Activated naive CD4-positive, alpha-beta T cell treated with anti-CD3 and anti-CD28 coated beads, Interleukin-2, amount 10 ng/mL, durations not matched to agents 7 days and 5 days (primary cell): ENCODE results near the gene MDFIC.

Experiments used
- CTCF ChIA-PET: fragments of 350-600 bp; sonication (Branson Sonifier 250); formaldehyde crosslinking; loops from one replicate; lab custom pipeline; 2021; ENCODE audit warnings: antibody characterized with exemption; lab: Charles Lee
- DNase-seq: peaks from one replicate; pipeline ENCODE4 v3.0.0-alpha.2; 2020
- H3K27ac Mint-ChIP-seq: one replicate; pipeline ENCODE4 v1.8.0; 2021; ENCODE audit warnings: mild to moderate bottlenecking, moderate library complexity, mixed read lengths
- H3K27me3 Mint-ChIP-seq: one replicate; pipeline ENCODE4 v1.8.0; 2021; ENCODE audit warnings: mild to moderate bottlenecking, mixed read lengths
- H3K36me3 Mint-ChIP-seq: one replicate; pipeline ENCODE4 v1.8.0; 2021; ENCODE audit warnings: mixed read lengths
- H3K4me1 Mint-ChIP-seq: one replicate; pipeline ENCODE4 v1.8.0; 2021; ENCODE audit warnings: mixed read lengths
- H3K4me3 Mint-ChIP-seq: one replicate; pipeline ENCODE4 v1.8.0; 2021; ENCODE audit warnings: mild to moderate bottlenecking, moderate library complexity, mixed read lengths
- H3K9me3 Mint-ChIP-seq: one replicate; pipeline ENCODE4 v1.8.0; 2021; ENCODE audit warnings: mixed read lengths

The MDFIC gene

DNA sequence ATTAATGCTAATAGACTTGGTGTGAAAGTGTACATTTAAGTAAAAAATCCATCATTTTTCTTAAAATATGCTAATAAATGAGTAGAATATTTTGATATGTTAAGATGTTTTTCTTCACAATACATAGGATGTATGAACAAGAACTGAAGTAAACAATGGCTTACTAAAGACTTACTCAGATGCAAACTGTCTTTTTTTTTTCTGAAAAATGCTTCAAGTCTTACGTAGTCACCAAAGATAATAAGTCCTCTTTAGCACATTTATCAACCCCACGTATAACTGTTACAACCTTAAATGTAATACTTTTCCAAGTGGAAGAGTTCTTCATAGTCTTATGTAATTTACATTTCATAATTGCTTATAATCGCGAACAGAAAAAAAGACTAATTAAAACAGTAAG is 54.8 kb downstream of the MDFIC start:
- Mint-ChIP-seq H3K27me3 (no peaks in the 10 kb centered on the region), H3K27ac (no peak overlapping the region), H3K9me3 (no peaks in the 10 kb centered on the region), H3K4me1 (peaks cover 71% of the 10 kb centered on the region), H3K4me3 (no peak overlapping the region), H3K36me3 (peaks cover 42% of the 10 kb centered on the region)
- no peak for DNase-seq
- CTCF ChIA-PET, result no interaction called here

DNA sequence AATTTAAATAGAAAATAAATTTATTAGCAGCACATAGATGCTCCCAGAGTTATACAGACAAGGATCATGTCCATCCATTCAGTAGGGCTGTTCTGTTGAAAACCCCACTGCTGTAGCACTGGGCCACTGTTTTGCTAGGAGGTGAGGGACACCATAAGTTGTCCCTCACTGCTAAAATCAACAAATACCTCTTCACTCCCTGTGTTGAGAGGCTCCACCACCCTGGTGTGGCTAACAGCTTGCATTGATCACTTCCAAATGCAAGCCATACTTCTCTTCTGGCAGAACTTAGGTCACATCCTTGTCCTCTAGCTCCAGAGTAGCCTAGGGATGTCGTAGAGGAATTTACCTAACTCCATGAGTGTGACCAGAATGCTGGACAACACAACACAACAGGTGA is 55.4 kb downstream of the MDFIC start:
- Mint-ChIP-seq H3K27ac (no peak overlapping the region), H3K27me3 (no peaks in the 10 kb centered on the region), H3K9me3 (no peaks in the 10 kb centered on the region), H3K4me1 (peaks cover 71% of the 10 kb centered on the region), H3K36me3 (peaks cover 44% of the 10 kb centered on the region), H3K4me3 (no peak overlapping the region)
- DNase-seq, result no peak
- CTCF ChIA-PET, result no interaction called here

DNA sequence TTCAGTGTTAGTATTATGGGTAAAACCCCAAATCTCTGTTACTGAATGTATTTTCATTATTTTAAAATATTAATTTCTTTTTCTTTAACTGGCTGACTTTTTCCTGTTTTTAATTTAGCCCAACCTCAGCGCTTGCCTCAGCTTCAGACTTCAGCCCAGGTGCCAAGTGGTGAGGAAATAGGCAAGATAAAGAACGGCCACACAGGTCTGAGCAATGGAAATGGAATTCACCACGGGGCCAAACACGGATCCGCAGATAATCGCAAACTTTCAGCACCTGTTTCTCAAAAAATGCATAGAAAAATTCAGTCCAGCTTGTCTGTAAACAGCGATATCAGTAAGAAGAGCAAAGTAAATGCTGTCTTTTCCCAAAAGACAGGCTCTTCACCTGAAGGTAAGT is 57.5 kb downstream of the MDFIC start:
- Mint-ChIP-seq H3K27ac (no peak overlapping the region), H3K27me3 (no peaks in the 10 kb centered on the region), H3K4me1 (peaks cover 58% of the 10 kb centered on the region), H3K4me3 (no peak overlapping the region), H3K36me3 (peaks cover 54% of the 10 kb centered on the region), H3K9me3 (no peaks in the 10 kb centered on the region)
- no peak for DNase-seq
- CTCF ChIA-PET, result no interaction called here

DNA sequence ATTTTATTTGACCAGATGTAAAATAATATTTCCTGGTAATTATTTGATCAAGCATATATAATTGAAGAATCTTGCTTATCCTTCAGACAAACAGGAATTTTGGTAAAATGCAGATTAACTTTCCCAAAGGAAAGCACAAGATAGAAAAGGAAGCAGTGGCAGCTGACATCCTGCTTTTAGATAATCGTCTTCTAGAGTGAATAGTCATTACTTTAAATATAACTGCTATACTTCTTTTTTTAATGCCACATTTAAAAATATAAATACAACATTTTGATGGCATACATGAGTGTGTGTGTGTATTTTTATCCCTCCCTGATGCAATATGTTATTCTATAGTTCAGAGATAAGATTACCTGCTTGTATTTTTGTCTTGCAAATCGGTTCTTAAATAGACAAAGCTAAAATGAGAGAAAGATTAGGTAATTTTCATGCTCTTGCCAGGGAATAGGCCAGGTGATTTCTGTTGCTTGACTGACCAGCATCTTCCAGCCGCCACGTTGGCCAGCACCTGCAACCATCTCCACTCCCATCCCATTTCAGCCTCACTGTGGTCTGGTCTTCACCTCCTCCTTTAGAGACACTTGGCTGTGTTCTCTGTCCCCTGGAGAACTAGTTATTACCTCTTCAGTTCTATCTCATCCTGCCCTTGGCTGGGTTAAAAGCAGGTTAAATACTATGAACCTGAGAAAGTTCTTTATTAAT is 58.1 kb downstream of the MDFIC start:
- Mint-ChIP-seq H3K9me3 (no peaks in the 10 kb centered on the region), H3K27me3 (no peaks in the 10 kb centered on the region), H3K4me1 (peaks cover 54% of the 10 kb centered on the region), H3K36me3 (peaks cover 53% of the 10 kb centered on the region), H3K27ac (no peak overlapping the region), H3K4me3 (no peak overlapping the region)
- CTCF ChIA-PET, result no interaction called here
- DNase-seq, result no peak

DNA sequence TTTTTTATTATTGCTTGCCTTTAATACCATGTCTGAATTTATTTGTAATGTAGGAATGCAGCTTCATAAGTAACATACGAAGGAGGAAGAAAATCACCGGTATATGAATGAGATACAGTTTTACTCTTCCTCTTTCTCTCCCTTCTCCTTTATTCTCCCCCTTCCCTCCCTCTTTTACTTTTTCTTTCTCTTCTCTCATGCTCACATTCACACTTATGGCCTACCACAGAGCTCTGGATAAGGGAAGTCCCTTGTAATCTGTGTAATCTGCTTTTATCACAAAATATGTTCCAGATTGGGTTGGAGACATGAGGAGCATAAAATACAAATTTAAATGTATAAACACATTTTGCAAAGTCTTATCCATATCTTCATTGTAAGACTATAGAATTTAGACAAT is 59.4 kb downstream of the MDFIC start:
- H3K27ac Mint-ChIP-seq, result peak overlapping the region; percentile 70
- H3K36me3 Mint-ChIP-seq, result peaks cover 59% of the 10 kb centered on the region
- DNase-seq, result no peak
- CTCF ChIA-PET, result interaction anchor here (0.7 kb wide), 1 partner anchor 82 kb away, joined by 3 read pairs; no protein-coding TSS in a partner anchor
- H3K27me3 Mint-ChIP-seq, result no peaks in the 10 kb centered on the region
- peaks cover 53% of the 10 kb centered on the region for H3K4me1 Mint-ChIP-seq
- H3K9me3 Mint-ChIP-seq, result no peaks in the 10 kb centered on the region
- no peak overlapping the region for H3K4me3 Mint-ChIP-seq

DNA sequence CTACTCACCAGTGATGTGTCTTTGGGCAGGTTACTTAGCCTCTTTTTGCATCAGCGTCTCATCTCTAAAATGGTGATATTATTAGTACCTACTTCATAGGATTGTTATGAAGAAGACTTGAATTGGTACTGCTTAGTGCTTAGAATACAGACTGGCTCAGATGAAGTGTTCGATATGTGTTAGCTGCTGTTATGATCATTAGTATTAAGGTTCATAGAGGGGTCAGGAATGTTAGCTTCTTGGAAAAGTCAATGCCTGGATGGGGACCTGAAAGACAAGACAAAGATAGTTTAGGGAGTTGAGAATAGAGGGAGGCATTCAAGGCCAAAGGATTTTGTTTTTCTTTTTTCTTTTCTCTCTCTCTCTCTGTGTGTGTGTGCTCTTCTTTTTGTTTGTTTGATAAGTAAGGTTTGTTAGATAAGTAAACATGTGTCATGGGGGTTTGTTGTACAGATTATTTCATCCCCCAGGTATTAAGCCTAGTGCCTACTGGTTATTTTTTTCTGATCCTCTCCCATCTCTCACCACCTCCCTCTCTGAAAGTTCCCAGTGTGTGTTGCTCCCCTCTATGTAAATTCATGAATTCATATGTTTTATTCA is 63.3 kb downstream of the MDFIC start:
- DNase-seq, result no peak
- Mint-ChIP-seq H3K4me1 (peaks cover 32% of the 10 kb centered on the region), H3K9me3 (peaks cover 2% of the 10 kb centered on the region), H3K36me3 (peaks cover 64% of the 10 kb centered on the region), H3K27me3 (no peaks in the 10 kb centered on the region), H3K27ac (no peak overlapping the region), H3K4me3 (no peak overlapping the region)
- CTCF ChIA-PET, result no interaction called here

DNA sequence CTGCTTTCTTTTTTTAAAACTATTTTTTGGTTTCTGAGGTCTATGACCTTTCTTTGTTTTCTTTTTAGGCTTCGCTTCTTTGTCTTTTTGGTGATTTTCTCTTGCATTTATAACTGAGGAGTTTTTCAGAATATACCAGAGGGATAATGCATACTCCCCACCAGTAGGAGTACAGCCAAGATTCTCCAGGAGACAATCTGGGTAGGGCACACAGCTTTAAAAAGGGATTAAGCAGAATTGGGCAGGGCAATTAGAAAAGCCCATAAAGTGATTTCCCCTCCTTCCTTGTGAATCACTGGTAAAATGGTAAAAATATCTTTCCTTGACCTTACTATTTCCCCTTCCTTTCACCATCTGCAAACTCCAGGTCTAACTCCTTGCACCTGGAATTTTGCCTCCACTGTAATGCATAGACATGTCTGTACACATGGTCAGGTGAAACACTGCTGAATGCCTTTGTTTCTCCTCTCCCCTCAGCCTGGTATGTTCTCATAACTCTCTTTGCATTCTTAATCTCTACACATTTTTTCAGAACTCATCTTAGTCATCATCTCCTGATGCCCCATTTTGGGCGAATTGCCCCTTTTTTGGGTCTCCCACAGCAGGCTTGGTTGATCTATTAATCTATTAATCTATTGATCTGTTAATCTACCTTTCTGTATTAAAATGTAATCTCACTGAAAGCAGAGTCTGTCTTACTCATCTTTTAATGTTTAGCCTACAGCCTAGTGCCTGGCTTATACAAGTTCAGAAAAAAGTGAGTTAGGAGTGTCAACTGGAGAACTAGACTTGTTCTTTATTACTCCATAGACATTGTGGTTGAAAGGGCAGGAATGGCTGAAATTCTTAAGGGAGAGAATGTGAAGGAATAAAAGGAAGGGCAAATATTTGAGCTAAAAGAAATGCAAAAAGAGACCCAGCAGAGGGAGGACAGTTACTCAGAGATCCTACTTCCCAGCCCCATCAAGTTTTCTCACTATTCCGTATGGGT is 64.6 kb downstream of the MDFIC start:
- no peak overlapping the region for H3K27ac Mint-ChIP-seq
- H3K9me3 Mint-ChIP-seq, result peaks cover 5% of the 10 kb centered on the region
- H3K36me3 Mint-ChIP-seq, result peaks cover 57% of the 10 kb centered on the region

DNA sequence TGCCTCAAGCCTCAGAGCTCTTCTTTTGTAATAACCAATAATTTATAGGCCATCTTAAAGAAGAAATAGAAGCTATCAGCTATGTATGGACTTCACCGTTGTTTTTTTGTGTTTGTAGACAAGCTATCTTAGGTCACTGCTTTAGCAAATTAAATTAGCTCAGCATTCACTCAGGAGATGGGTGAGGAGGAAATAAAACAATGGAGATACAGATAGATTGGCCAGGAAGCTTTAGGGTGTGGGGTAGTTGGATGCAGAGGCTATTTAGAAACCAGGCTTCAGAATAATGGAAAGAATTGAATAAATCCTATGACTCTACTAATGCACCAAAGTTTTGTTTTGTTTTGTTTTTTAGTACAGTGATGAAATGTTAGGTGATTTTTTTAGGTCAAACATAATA is 66.1 kb downstream of the MDFIC start:
- H3K27me3 Mint-ChIP-seq, result no peaks in the 10 kb centered on the region
- H3K27ac Mint-ChIP-seq, result no peak overlapping the region
- peaks cover 8% of the 10 kb centered on the region for H3K9me3 Mint-ChIP-seq
- DNase-seq, result no peak
- peaks cover 56% of the 10 kb centered on the region for H3K36me3 Mint-ChIP-seq
- H3K4me3 Mint-ChIP-seq, result no peak overlapping the region
- peaks cover 12% of the 10 kb centered on the region for H3K4me1 Mint-ChIP-seq
- CTCF ChIA-PET, result no interaction called here

More for the DNA sequence above, 64.6 kb downstream of the MDFIC start:
- CTCF ChIA-PET, result interaction anchor here (0.6 kb wide), 1 partner anchor 326 kb away, joined by 3 read pairs; no protein-coding TSS in a partner anchor
- no peak for DNase-seq
- Mint-ChIP-seq H3K4me1 (peaks cover 19% of the 10 kb centered on the region), H3K4me3 (no peak overlapping the region), H3K27me3 (no peaks in the 10 kb centered on the region)

DNA sequence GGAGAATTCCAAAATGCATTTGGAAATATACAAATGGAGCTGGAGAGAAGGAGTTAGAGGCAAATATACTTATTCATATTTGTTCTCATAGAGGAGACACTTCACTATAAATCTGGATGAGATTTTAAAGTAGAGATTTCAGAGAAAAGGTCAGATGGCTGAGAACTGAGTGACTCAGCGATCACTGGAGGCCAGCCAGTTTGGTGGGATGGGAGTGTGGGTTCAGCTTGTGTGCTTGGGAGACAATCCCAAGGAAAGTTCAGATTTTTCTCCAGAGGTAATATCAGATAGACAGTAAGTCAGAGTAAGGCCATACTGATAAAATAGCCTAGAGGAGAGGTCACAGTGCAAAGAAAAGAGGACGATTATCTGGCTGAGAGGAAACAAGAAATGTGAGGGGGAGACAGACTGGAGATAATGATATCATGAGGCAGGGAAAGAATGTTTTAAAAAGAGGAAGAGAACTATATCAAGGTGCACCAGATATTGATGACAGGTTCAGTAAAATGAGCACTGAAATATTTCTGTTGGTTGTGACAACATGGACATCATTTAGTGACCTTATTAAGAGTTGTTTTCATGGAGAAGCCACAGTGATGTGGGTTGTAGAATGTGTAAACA is 67.0 kb downstream of the MDFIC start:
- CTCF ChIA-PET, result no interaction called here
- H3K27ac Mint-ChIP-seq, result no peak overlapping the region
- peaks cover 10% of the 10 kb centered on the region for H3K9me3 Mint-ChIP-seq
- H3K4me1 Mint-ChIP-seq, result peaks cover 18% of the 10 kb centered on the region
- H3K27me3 Mint-ChIP-seq, result no peaks in the 10 kb centered on the region
- H3K36me3 Mint-ChIP-seq, result peaks cover 61% of the 10 kb centered on the region
- no peak for DNase-seq
- H3K4me3 Mint-ChIP-seq, result no peak overlapping the region

DNA sequence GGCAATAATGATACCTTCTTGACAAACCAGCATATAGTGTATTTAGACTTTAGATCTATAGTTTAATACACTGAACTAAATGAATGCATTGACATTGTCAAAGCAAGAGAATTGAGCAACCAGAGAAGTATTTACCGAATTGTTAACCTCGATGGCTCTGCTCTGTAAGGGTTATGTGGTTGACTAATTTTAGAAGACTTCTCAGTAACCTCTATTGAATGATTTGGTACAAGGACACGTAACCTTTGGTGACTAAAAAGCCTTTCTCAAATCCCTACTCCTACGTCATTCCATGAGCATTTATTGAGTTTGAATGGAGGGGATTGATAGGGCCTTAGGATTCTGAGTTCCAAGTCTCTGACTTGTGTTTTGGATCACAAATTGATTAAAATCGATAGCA is 67.6 kb downstream of the MDFIC start:
- Mint-ChIP-seq H3K27me3 (no peaks in the 10 kb centered on the region), H3K27ac (no peak overlapping the region), H3K4me3 (no peak overlapping the region), H3K4me1 (peaks cover 21% of the 10 kb centered on the region), H3K9me3 (peaks cover 12% of the 10 kb centered on the region), H3K36me3 (peaks cover 63% of the 10 kb centered on the region)
- no peak for DNase-seq
- CTCF ChIA-PET, result no interaction called here

DNA sequence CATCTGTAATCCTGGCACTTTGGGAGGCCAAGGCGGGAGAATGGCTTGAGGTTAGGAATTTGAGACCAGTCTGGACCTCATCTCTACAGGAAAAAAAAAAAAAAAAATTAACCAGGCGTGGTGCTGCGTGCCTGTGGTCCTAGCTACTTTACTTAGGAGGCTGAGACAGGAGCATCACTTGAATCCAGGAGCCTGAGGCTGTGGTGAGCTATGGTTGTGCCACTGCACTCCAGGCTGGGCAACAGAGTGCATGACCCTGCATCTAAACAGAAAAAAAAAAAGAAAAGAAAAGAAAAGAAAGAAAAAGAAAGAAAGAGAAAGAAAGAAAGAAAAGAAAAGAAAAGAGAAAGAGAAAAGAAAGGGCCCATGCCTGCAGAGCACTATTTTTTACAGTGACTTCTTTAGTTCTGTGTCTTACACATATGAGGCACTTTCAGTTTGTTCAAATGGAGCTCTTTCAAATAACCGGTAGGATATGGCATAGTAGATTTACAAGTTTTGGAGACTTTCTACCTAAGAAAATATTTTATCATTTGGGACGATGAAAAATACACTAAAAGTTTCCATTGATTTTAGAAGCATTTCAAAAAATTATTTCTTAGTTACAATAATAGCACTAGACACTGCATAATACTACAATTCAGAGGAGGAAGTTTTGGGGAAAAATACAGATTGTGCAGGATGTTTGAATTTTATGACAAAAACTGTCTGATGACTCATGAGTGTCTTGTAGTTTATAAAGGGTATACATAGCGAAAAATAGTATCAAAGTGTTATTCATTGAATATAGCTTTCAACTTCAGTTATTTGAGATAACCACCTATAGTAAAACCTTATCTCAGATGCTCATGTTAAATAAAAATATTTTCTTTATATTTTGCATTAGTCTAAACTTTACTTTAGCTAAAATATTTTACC is 75.9 kb downstream of the MDFIC start:
- Mint-ChIP-seq H3K4me3 (peak overlapping the region; percentile 31), H3K4me1 (peaks cover 54% of the 10 kb centered on the region), H3K27ac (peak overlapping the region; percentile 88), H3K9me3 (peaks cover 9% of the 10 kb centered on the region), H3K36me3 (peaks cover 75% of the 10 kb centered on the region), H3K27me3 (no peaks in the 10 kb centered on the region)
- DNase-seq, result no peak
- CTCF ChIA-PET, result interaction anchor here (1.0 to 1.6 kb wide), 2 partner anchors 102 to 132 kb away, joined by 3 read pairs; no protein-coding TSS in a partner anchor

DNA sequence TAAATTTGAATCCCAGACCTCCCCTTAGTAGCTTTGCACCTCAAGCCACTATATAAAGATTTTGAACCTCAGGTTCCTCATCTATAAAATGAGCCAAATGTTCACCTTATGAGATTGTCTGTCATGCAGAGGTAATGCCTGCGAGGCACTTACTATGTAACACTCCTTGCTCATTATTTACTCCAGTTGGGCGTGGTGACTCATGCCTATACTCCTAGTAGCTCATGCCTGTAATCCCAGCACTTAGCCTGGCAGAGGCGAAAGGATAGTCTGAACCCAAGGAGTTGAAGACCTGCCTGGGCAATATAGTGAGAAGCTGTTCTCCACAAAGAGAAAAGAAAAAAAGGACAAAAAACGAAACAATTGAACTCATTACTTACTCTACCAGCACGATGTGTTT is 82.2 kb downstream of the MDFIC start:
- Mint-ChIP-seq H3K27ac (no peak overlapping the region), H3K27me3 (no peaks in the 10 kb centered on the region), H3K4me1 (peaks cover 70% of the 10 kb centered on the region), H3K9me3 (no peaks in the 10 kb centered on the region), H3K36me3 (peaks cover 71% of the 10 kb centered on the region), H3K4me3 (no peak overlapping the region)
- no peak for DNase-seq
- CTCF ChIA-PET, result no interaction called here

DNA sequence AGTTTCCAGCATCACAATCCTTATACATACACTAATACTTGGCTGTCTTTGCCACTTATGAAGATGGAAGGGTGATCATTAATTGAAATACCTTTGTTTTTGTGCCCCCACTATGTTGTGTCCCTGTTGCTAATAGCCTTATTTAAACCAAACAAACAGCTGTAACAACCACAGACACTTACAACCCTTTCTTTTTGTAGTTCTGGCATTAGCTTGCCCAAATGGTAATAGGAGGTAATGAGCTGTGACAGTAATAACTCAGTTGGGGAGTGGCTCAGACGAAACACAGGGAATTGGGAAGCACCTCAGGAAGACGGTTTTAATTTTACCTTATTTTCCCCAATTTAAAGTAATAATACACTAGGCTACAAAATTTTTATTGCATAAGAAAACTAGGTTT is 83.4 kb downstream of the MDFIC start:
- Mint-ChIP-seq H3K36me3 (peaks cover 72% of the 10 kb centered on the region), H3K4me3 (no peak overlapping the region), H3K9me3 (no peaks in the 10 kb centered on the region), H3K27me3 (no peaks in the 10 kb centered on the region), H3K27ac (peak overlapping the region; percentile 79), H3K4me1 (peaks cover 81% of the 10 kb centered on the region)
- DNase-seq, result no peak
- CTCF ChIA-PET, result no interaction called here
